Limb (tissue), 2 donors: ENCODE measurements around the gene SPTBN5.

Source experiments
- DNase-seq, 2 donors: peaks; one replicate each; pipeline ENCODE4 v3.0.0-alpha.2; 2016; ENCODE audit errors: extremely low spot score in 2 of 2

The SPTBN5 gene

GRCh38 chr15:41866872-41867579 lies 26.8 kb downstream of the SPTBN5 start:
- no peak for DNase-seq

GRCh38 chr15:41866263-41866703 lies 27.6 kb downstream of the SPTBN5 start:
- no peak for DNase-seq

GRCh38 chr15:41865490-41866055 lies 28.3 kb downstream of the SPTBN5 start:
- DNase-seq, result no peak

- no peak for DNase-seq
These were observed 31.2 kb downstream of the SPTBN5 start for GRCh38 chr15:41862515-41863116.

- no peak for DNase-seq
These were observed 32.0 kb downstream of the SPTBN5 start for GRCh38 chr15:41861736-41862356.

- DNase-seq, result no peak
These were observed 33.6 kb downstream of the SPTBN5 start for GRCh38 chr15:41860049-41860828.

GRCh38 chr15:41858756-41859155 lies 35.1 kb downstream of the SPTBN5 start:
- no peak for DNase-seq

- no peak for DNase-seq
These were observed 36.5 kb downstream of the SPTBN5 start for GRCh38 chr15:41857316-41857715.

GRCh38 chr15:41856716-41857115 lies 37.1 kb downstream of the SPTBN5 start:
- DNase-seq, result no peak

GRCh38 chr15:41856262-41856661 lies 37.6 kb downstream of the SPTBN5 start:
- DNase-seq, result no peak

- DNase-seq, result peak in 1 of 2 donors; percentile 42
These were observed 38.4 kb downstream of the SPTBN5 start for GRCh38 chr15:41855261-41855961.

- DNase-seq, result no peak
These were observed 39.4 kb downstream of the SPTBN5 start for GRCh38 chr15:41854443-41854842.

GRCh38 chr15:41853831-41854230 lies 40.0 kb downstream of the SPTBN5 start:
- peak in 1 of 2 donors; percentile 45 for DNase-seq

- no peak for DNase-seq
These were observed 40.9 kb downstream of the SPTBN5 start for GRCh38 chr15:41852736-41853590.

- DNase-seq, result no peak
These were observed 42.0 kb downstream of the SPTBN5 start for GRCh38 chr15:41851755-41852370.

- no peak for DNase-seq
These were observed 42.7 kb downstream of the SPTBN5 start for GRCh38 chr15:41851167-41851523.

- no peak for DNase-seq
These were observed 43.2 kb downstream of the SPTBN5 start for GRCh38 chr15:41850482-41851166.

GRCh38 chr15:41849861-41850260 lies 44.0 kb downstream of the SPTBN5 start:
- no peak for DNase-seq

GRCh38 chr15:41849204-41849603 lies 44.6 kb downstream of the SPTBN5 start:
- no peak for DNase-seq
